IMR-90 (cell line): ENCODE measurements around the gene MAML3. TPM values are rescaled to one million over a fixed set of nuclear protein-coding genes. Genes with fewer than 3 reads are reported as not detected.

Experiments
- ATAC-seq: fragments of 200-7000 bp; cut with Tn5 transposase; 2 replicates; pipeline ENCODE4 v1.9.1; 2020; ENCODE audit warnings: low read depth, mild to moderate bottlenecking, moderate library complexity
- BruUV-seq: library from RNA; stranded (reverse); fragments of 400-500 nt; replicated peaks from 2 replicates; lab custom pipeline; 2021; lab: Mats Ljungman, UMichigan
- CTCF ChIA-PET: fragments of 300-600 bp; formaldehyde crosslinking; extraction: SDS; loops from one replicate; lab custom pipeline; 2021; ENCODE audit warnings: antibody characterized with exemption; lab: Yijun Ruan, JAX
- POLR2A ChIA-PET: fragments of 300-600 bp; sonication (Branson Sonifier 250); formaldehyde crosslinking; loops from one replicate; lab custom pipeline; 2022; ENCODE audit warnings: antibody characterized with exemption; ENCODE audit not compliant: unreplicated experiment; lab: Charles Lee
- DNase-seq: peaks from one replicate; pipeline ENCODE4 v3.0.0; 2013
- H2AFZ ChIP-seq: replicated peaks from 2 replicates; pipeline ENCODE3; 2013; ENCODE audit warnings: low read length, mild to moderate bottlenecking; ENCODE audit not compliant: poor library complexity
- H2AK5ac ChIP-seq: 2 replicates; pipeline ENCODE4 v1.6.1; 2013; ENCODE audit warnings: low read depth, low read length, inconsistent platforms
- H2AK9ac ChIP-seq: replicated peaks from 2 replicates; pipeline ENCODE3; 2013; ENCODE audit warnings: mild to moderate bottlenecking, low read depth, low read length, moderate library complexity; ENCODE audit not compliant: poor library complexity
- H2BK120ac ChIP-seq: 2 replicates; pipeline ENCODE4 v1.6.1; 2013; ENCODE audit warnings: low read depth, low read length, inconsistent platforms
- H2BK15ac ChIP-seq: 3 replicates; pipeline ENCODE4 v1.6.1; 2013; ENCODE audit warnings: low read depth, low read length, inconsistent platforms
- H2BK20ac ChIP-seq: 2 replicates; pipeline ENCODE4 v1.6.1; 2013; ENCODE audit warnings: low read depth, mild to moderate bottlenecking, inconsistent platforms, low read length, moderate library complexity
- H2BK5ac ChIP-seq: 2 replicates; pipeline ENCODE4 v1.6.1; 2013; ENCODE audit warnings: mild to moderate bottlenecking, low read depth, low read length, inconsistent platforms; ENCODE audit not compliant: poor library complexity, severe bottlenecking
- H3K14ac ChIP-seq: replicated peaks from 2 replicates; pipeline ENCODE4 v1.6.1; 2013; ENCODE audit warnings: low read depth, low read length, inconsistent platforms
- H3K18ac ChIP-seq: 2 replicates; pipeline ENCODE4 v1.6.1; 2013; ENCODE audit warnings: low read depth, low read length, control low read depth
- H3K23ac ChIP-seq: 2 replicates; pipeline ENCODE4 v1.6.1; 2013; ENCODE audit warnings: low read depth, low read length, inconsistent platforms
- H3K27ac ChIP-seq: 2 replicates; pipeline ENCODE4 v1.5.1; 2013; ENCODE audit warnings: mild to moderate bottlenecking, control low read depth, low read length; ENCODE audit not compliant: insufficient read depth
- H3K27me3 ChIP-seq: 2 replicates; pipeline ENCODE4 v1.6.1; 2013; ENCODE audit warnings: low read length; ENCODE audit not compliant: control insufficient read depth, insufficient read depth
- H3K36me3 ChIP-seq: 2 replicates; pipeline ENCODE4 v1.6.1; 2013; ENCODE audit warnings: low read length, mixed read lengths; ENCODE audit not compliant: control insufficient read depth, insufficient read depth
- H3K4ac ChIP-seq: 2 replicates; pipeline ENCODE4 v1.6.1; 2013; ENCODE audit warnings: low read depth, low read length, inconsistent platforms
- H3K4me1 ChIP-seq: 2 replicates; pipeline ENCODE4 v1.6.1; 2013; ENCODE audit warnings: low read length, mixed read lengths; ENCODE audit not compliant: control insufficient read depth, insufficient read depth
- H3K4me2 ChIP-seq: 2 replicates; pipeline ENCODE4 v1.6.1; 2013; ENCODE audit warnings: low read depth, mild to moderate bottlenecking, control low read depth, low read length, moderate library complexity
- H3K4me3 ChIP-seq: 2 replicates; pipeline ENCODE4 v1.5.1; 2013; ENCODE audit warnings: low read depth, mild to moderate bottlenecking, control low read depth, low read length, moderate library complexity; ENCODE audit not compliant: insufficient read depth
- H3K56ac ChIP-seq: 2 replicates; pipeline ENCODE4 v1.6.1; 2013; ENCODE audit warnings: low read length, inconsistent platforms; ENCODE audit not compliant: insufficient read depth; ENCODE audit errors: extremely low read depth
- H3K79me1 ChIP-seq, 2 experiments: 2 replicates each; pipeline ENCODE4 v1.6.1; 2013; ENCODE audit warnings: low read length in 2 of 2, inconsistent platforms in 1 of 2, low read depth in 1 of 2
- H3K9ac ChIP-seq: 2 replicates; pipeline ENCODE4 v1.6.1; 2013; ENCODE audit warnings: low read depth, low read length, control low read depth
- H3K9me1 ChIP-seq: 2 replicates; pipeline ENCODE4 v1.6.1; 2013; ENCODE audit warnings: low read length, inconsistent platforms; ENCODE audit not compliant: insufficient read depth
- H3K9me3 ChIP-seq: 2 replicates; pipeline ENCODE4 v1.6.1; 2013; ENCODE audit warnings: low read length; ENCODE audit not compliant: control insufficient read depth, insufficient read depth
- H4K20me1 ChIP-seq: 2 replicates; pipeline ENCODE4 v1.6.1; 2013; ENCODE audit warnings: low read length, inconsistent platforms; ENCODE audit not compliant: insufficient read depth
- H4K5ac ChIP-seq: 2 replicates; pipeline ENCODE4 v1.6.1; 2013; ENCODE audit warnings: mild to moderate bottlenecking, low read depth, low read length, control low read depth
- H4K8ac ChIP-seq, 2 experiments: 2 replicates each; pipeline ENCODE4 v1.6.1; 2013; ENCODE audit warnings: low read depth in 2 of 2, low read length in 2 of 2, control low read depth in 1 of 2, inconsistent platforms in 1 of 2
- H4K91ac ChIP-seq: 2 replicates; pipeline ENCODE4 v1.6.1; 2013; ENCODE audit warnings: low read depth, low read length, inconsistent platforms; ENCODE audit not compliant: insufficient read depth
- MAFK ChIP-seq: IDR thresholded peaks from 2 replicates; pipeline ENCODE4 v1.6.1; 2012; ENCODE audit warnings: low read depth, low read length, improper control_type of control experiment
- MAZ ChIP-seq: IDR thresholded peaks from 2 replicates; pipeline ENCODE4 v1.6.1; 2012; ENCODE audit warnings: low read depth, mild to moderate bottlenecking, low read length, improper control_type of control experiment, moderate library complexity, borderline replicate concordance
- NFE2L2 ChIP-seq: fragments of 150-350 bp; IDR thresholded peaks from 2 replicates; pipeline ENCODE4 v1.6.1; 2016; ENCODE audit warnings: low read depth, mild to moderate bottlenecking, low read length
- RAD21 ChIP-seq: IDR thresholded peaks from 2 replicates; pipeline ENCODE4 v1.6.1; 2012; ENCODE audit warnings: low read length, improper control_type of control experiment
- RCOR1 ChIP-seq: IDR thresholded peaks from 2 replicates; pipeline ENCODE4 v1.6.1; 2012; ENCODE audit warnings: mild to moderate bottlenecking, low read length, improper control_type of control experiment; ENCODE audit not compliant: insufficient replicate concordance
- RFX5 ChIP-seq: IDR thresholded peaks from 2 replicates; pipeline ENCODE4 v1.8.0; 2012; ENCODE audit warnings: low read depth, mild to moderate bottlenecking, low read length, moderate library complexity
- WGBS, 2 experiments: methylation state at CpG; one replicate each; pipeline versions ENCODE4 v1.1.5 to v1.1.7; 2013; ENCODE audit warnings: missing lambda C conversion rate in 2 of 2; ENCODE audit not compliant: insufficient read length in 1 of 2; ENCODE audit errors: extremely low coverage in 2 of 2; 5-methylcytosine and 5-hydroxymethylcytosine counted together
- dilution Hi-C: fragments of 300-500 bp; cut with HindIII; formaldehyde crosslinking; loops from one replicate; pipeline ENCODE4 v1.14.3; 2018; ENCODE audit warnings: low sequenced_read_pairs; ENCODE audit not compliant: unreplicated experiment
- in situ Hi-C: fragments of 300-500 bp; cut with MboI; formaldehyde crosslinking; loops from 3 replicates; pipeline ENCODE4 v1.14.3; 2019; ENCODE audit warnings: low sequenced_read_pairs, inconsistent platforms, mixed read lengths
- intact Hi-C: fragments of 100-400 bp; cut with micrococcal nuclease; formaldehyde crosslinking; loops from 2 replicates; pipeline ENCODE4 v1.10.0; 2022
- polyA plus RNA-seq, 3 experiments: library from polyadenylated mRNA; depleted of rRNA; stranded (reverse); fragments of >200 nt; gene quantifications; 2 replicates each; pipeline ENCODE4 v1.2.3, GENCODE V29; 2012; ENCODE audit warnings: low replicate concordance in 1 of 3
- total RNA-seq: library from RNA; depleted of rRNA; stranded (reverse); fragments of >200 nt; gene quantifications from 2 replicates; pipeline ENCODE4 v1.2.3, GENCODE V29; 2012

Gene MAML3
- total and polyA plus RNA-seq, 2 of the 4 experiments (the other 2 are of a cell fraction) = 0.90 to 1.7 TPM

GRCh38 chr4:140042634-140043033 is 111.3 kb downstream of the MAML3 start:
- H2BK15ac ChIP-seq = 0 out of 3 replicates have a peak overlapping the region, but pooled peaks have one; percentile 41
- no peak overlapping the region for H3K4me3 ChIP-seq
- TF ChIP-seq MAFK (no peak), NFE2L2 (no peak), RAD21 (no peak), RCOR1 (no peak), MAZ (no peak), RFX5 (no peak)
- no peak for ATAC-seq
- no peaks in the 10 kb centered on the region for H4K20me1 ChIP-seq
- H4K8ac ChIP-seq = no peak overlapping the region; a peak in 1 of 4 replicates
- no peak overlapping the region for H3K4me2 ChIP-seq
- H3K14ac ChIP-seq = no peak overlapping the region
- peaks cover 16% of the 10 kb centered on the region for H3K4me1 ChIP-seq
- no peaks in the 10 kb centered on the region for H3K27me3 ChIP-seq
- H3K23ac ChIP-seq = no peak overlapping the region
- H3K36me3 ChIP-seq = no peaks in the 10 kb centered on the region
- no peak overlapping the region for H2BK120ac ChIP-seq
- H3K27ac ChIP-seq = no peak overlapping the region
- in situ Hi-C loops (loop anchor here (10.0 kb wide), 1 partner anchor 112 kb away; the partner anchor contains the start of gene MAML3), dilution Hi-C loops (no loop called here), intact Hi-C loops (no loop called here)
- no peak overlapping the region for H2BK5ac ChIP-seq
- peaks cover 3% of the 10 kb centered on the region for H3K9me1 ChIP-seq
- H2AK9ac ChIP-seq = no peak overlapping the region
- no CpG with 5 or more reads among the region's 4 CpGs for WGBS, 2 experiments
- no peak overlapping the region for H3K9ac ChIP-seq
- no peak overlapping the region for H2AFZ ChIP-seq
- peak overlapping the region; percentile 25 for H4K5ac ChIP-seq
- POLR2A ChIA-PET = no interaction called here
- peaks cover 5 to 8% of the 10 kb centered on the region in 2 experiments; a peak in 1 of 4 replicates for H3K79me1 ChIP-seq
- CTCF ChIA-PET = no interaction called here
- H3K18ac ChIP-seq = 0 out of 2 replicates have a peak overlapping the region, but pooled peaks have one; percentile 23
- H2BK20ac ChIP-seq = no peak overlapping the region
- H3K4ac ChIP-seq = no peak overlapping the region; the same call in 1 of the 2 replicates
- no peak for DNase-seq
- H4K91ac ChIP-seq = no peak overlapping the region
- no TSS peak for BruUV-seq
- no peak overlapping the region for H2AK5ac ChIP-seq
- H3K56ac ChIP-seq = no peak overlapping the region
- no peaks in the 10 kb centered on the region for H3K9me3 ChIP-seq
